H9 (cell line): ENCODE measurements around the gene RGS2. TPM values are rescaled to one million over a fixed set of nuclear protein-coding genes. Genes with fewer than 3 reads are reported as not detected.

ENCODE experiments used
- DNase-seq: peaks from one replicate; pipeline ENCODE4 v3.0.0-alpha.2; 2017
- H2AFZ ChIP-seq: one replicate; pipeline ENCODE4 v1.6.1; 2013; ENCODE audit warnings: mild to moderate bottlenecking, low read length, control low read depth, moderate library complexity
- H2AK5ac ChIP-seq: 2 replicates; pipeline ENCODE4 v1.6.1; 2013; ENCODE audit warnings: low read length, control low read depth, mixed read lengths; ENCODE audit not compliant: insufficient read length
- H2BK120ac ChIP-seq: one replicate; pipeline ENCODE4 v1.6.1; 2013; ENCODE audit warnings: low read depth, mild to moderate bottlenecking, low read length, control low read depth, inconsistent platforms; ENCODE audit not compliant: poor library complexity, severe bottlenecking
- H2BK12ac ChIP-seq: 2 replicates; pipeline ENCODE4 v1.6.1; 2013; ENCODE audit warnings: low read length, control low read depth, mixed read lengths, low read depth; ENCODE audit not compliant: insufficient read length
- H2BK15ac ChIP-seq: 2 replicates; pipeline ENCODE4 v1.6.1; 2013; ENCODE audit warnings: low read depth, low read length, control low read depth
- H2BK20ac ChIP-seq: one replicate; pipeline ENCODE4 v1.6.1; 2013; ENCODE audit warnings: low read depth, mild to moderate bottlenecking, low read length, control low read depth, inconsistent platforms; ENCODE audit not compliant: poor library complexity, severe bottlenecking
- H2BK5ac ChIP-seq: 2 replicates; pipeline ENCODE4 v1.6.1; 2013; ENCODE audit warnings: low read length, control low read depth, mixed read lengths; ENCODE audit not compliant: insufficient read length
- H3K14ac ChIP-seq: 2 replicates; pipeline ENCODE4 v1.6.1; 2013; ENCODE audit warnings: low read length, control low read depth; ENCODE audit not compliant: insufficient read depth
- H3K18ac ChIP-seq: 2 replicates; pipeline ENCODE4 v1.6.1; 2013; ENCODE audit warnings: low read depth, mild to moderate bottlenecking, mixed read lengths, low read length, control low read depth; ENCODE audit not compliant: insufficient read length
- H3K23ac ChIP-seq: 2 replicates; pipeline ENCODE4 v1.6.1; 2013; ENCODE audit warnings: low read length, control low read depth, mixed read lengths, low read depth; ENCODE audit not compliant: insufficient read length
- H3K23me2 ChIP-seq: 2 replicates; pipeline ENCODE4 v1.6.1; 2013; ENCODE audit warnings: low read depth, mild to moderate bottlenecking, mixed read lengths, low read length, control low read depth; ENCODE audit not compliant: insufficient read length, poor library complexity, severe bottlenecking
- H3K27ac ChIP-seq: 2 replicates; pipeline ENCODE4 v1.5.1; 2013; ENCODE audit warnings: low read length, control low read depth, mixed read lengths, low read depth; ENCODE audit not compliant: insufficient read length
- H3K27me3 ChIP-seq: 2 replicates; pipeline ENCODE4 v1.6.1; 2013; ENCODE audit warnings: low read length, control low read depth, inconsistent platforms; ENCODE audit not compliant: insufficient read depth
- H3K4ac ChIP-seq: 2 replicates; pipeline ENCODE4 v1.6.1; 2013; ENCODE audit warnings: low read depth, mild to moderate bottlenecking, control low read depth, inconsistent platforms, low read length, moderate library complexity
- H3K4me1 ChIP-seq: 2 replicates; pipeline ENCODE4 v1.6.1; 2013; ENCODE audit warnings: low read length, control low read depth, inconsistent platforms; ENCODE audit not compliant: insufficient read depth
- H3K4me2 ChIP-seq: 2 replicates; pipeline ENCODE4 v1.6.1; 2013; ENCODE audit warnings: low read length, control low read depth, mixed read lengths; ENCODE audit not compliant: insufficient read length, insufficient read depth
- H3K56ac ChIP-seq: 2 replicates; pipeline ENCODE4 v1.6.1; 2013; ENCODE audit warnings: low read depth, mild to moderate bottlenecking, mixed read lengths, low read length, control low read depth; ENCODE audit not compliant: insufficient read length
- H3K79me1 ChIP-seq: 2 replicates; pipeline ENCODE4 v1.6.1; 2013; ENCODE audit warnings: low read depth, mild to moderate bottlenecking, moderate library complexity, low read length, control low read depth, inconsistent platforms; ENCODE audit not compliant: insufficient read depth, poor library complexity, severe bottlenecking
- H3K79me2 ChIP-seq: 2 replicates; pipeline ENCODE4 v1.6.1; 2013; ENCODE audit warnings: low read length, control low read depth, inconsistent platforms; ENCODE audit not compliant: insufficient read depth
- H3K9ac ChIP-seq: 2 replicates; pipeline ENCODE4 v1.6.1; 2013; ENCODE audit warnings: low read length, control low read depth, mixed read lengths; ENCODE audit not compliant: insufficient read length; ENCODE audit errors: extremely low read depth
- H3K9me3 ChIP-seq: one replicate; pipeline ENCODE4 v1.6.1; 2013; ENCODE audit warnings: low read depth, low read length, inconsistent platforms; ENCODE audit not compliant: control insufficient read depth
- H3T11ph ChIP-seq: one replicate; pipeline ENCODE4 v1.6.1; 2013; ENCODE audit warnings: mild to moderate bottlenecking, low read length, control low read depth, inconsistent platforms
- H4K20me1 ChIP-seq: one replicate; pipeline ENCODE4 v1.6.1; 2013; ENCODE audit not compliant: control insufficient read depth, insufficient read length, insufficient read depth
- H4K5ac ChIP-seq: 2 replicates; pipeline ENCODE4 v1.6.1; 2013; ENCODE audit warnings: low read depth, mild to moderate bottlenecking, mixed read lengths, low read length, control low read depth; ENCODE audit not compliant: insufficient read length
- H4K8ac ChIP-seq: replicated peaks from 2 replicates; pipeline ENCODE4 v1.6.1; 2013; ENCODE audit warnings: low read length, control low read depth, mixed read lengths, low read depth; ENCODE audit not compliant: insufficient read length
- H4K91ac ChIP-seq: 2 replicates; pipeline ENCODE4 v1.6.1; 2013; ENCODE audit warnings: low read depth, mild to moderate bottlenecking, moderate library complexity, mixed read lengths, low read length, control low read depth; ENCODE audit not compliant: insufficient read length
- H3K27ac Mint-ChIP-seq, 3 experiments: 2 replicates in 2 of 3; 3 replicates in 1 of 3; pipeline ENCODE4 v1.8.0; 2020 to 2021; ENCODE audit warnings: mixed read lengths in 3 of 3, mild to moderate bottlenecking in 1 of 3, moderate library complexity in 1 of 3
- H3K27me3 Mint-ChIP-seq: 2 replicates; pipeline ENCODE4 v1.8.0; 2021; ENCODE audit warnings: low read depth, mild to moderate bottlenecking, moderate library complexity, mixed read lengths
- H3K36me3 Mint-ChIP-seq, 3 experiments: 2 replicates in 2 of 3; 3 replicates in 1 of 3; pipeline ENCODE4 v1.8.0; 2020 to 2021; ENCODE audit warnings: low read depth in 3 of 3, mixed read lengths in 3 of 3; ENCODE audit not compliant: insufficient read depth in 1 of 3
- H3K4me1 Mint-ChIP-seq, 2 experiments: 2 replicates each; pipeline ENCODE4 v1.8.0; 2020; ENCODE audit warnings: mixed read lengths in 2 of 2
- H3K4me3 Mint-ChIP-seq, 2 experiments: 2 replicates in 1 of 2; 3 replicates in 1 of 2; pipeline ENCODE4 v1.8.0; 2020 to 2021; ENCODE audit warnings: mild to moderate bottlenecking in 2 of 2, mixed read lengths in 2 of 2, moderate library complexity in 1 of 2
- H3K9me3 Mint-ChIP-seq, 2 experiments: 2 replicates in 1 of 2; 3 replicates in 1 of 2; pipeline ENCODE4 v1.8.0; 2020; ENCODE audit warnings: mild to moderate bottlenecking in 2 of 2, mixed read lengths in 2 of 2, moderate library complexity in 1 of 2
- WGBS: extraction: QIAGEN DNeasy Blood & Tissue Kit; methylation state at CpG from one replicate; pipeline ENCODE4 v1.1.7; 2013; ENCODE audit warnings: missing lambda C conversion rate, low lambda C conversion rate, mixed read lengths; ENCODE audit not compliant: insufficient read length; ENCODE audit errors: extremely low coverage; 5-methylcytosine and 5-hydroxymethylcytosine counted together
- total RNA-seq: library from RNA; stranded (reverse); gene quantifications from 2 replicates; pipeline ENCODE4 v1.2.1, GENCODE V29; 2021
- TF ChIP-seq, protein P1 (sequence below): fragments of 200-600 bp; sonication (generic); conservative IDR thresholded peaks from 3 replicates; pipeline ENCODE4 v1.8.0; 2021; ENCODE audit warnings: antibody characterized with exemption, mild to moderate bottlenecking

RGS2 gene
- total RNA-seq, 1 experiment from 2014 or later = 13.9 TPM

DNA sequence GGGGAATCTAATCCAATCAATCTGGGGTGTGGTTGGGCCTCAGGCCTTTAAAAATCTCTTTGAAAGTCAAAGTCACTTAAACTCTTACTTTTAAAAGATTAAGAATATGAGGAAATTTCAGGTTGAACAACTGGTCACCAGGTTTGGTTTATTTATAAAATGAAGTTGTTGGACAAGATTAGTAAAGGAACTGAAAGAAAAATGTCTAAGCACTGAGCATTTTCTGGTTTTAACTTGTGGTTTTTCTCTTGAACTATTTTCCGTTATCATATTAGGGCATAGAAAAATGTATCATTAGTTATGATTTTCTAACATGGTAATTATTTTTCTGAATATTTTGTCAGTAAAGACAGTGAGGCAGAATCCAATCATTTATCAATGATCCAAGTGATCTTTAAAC is 49.6 kb downstream of the RGS2 start:
- H2BK120ac ChIP-seq = no peak overlapping the region
- no peak overlapping the region for H3K9ac ChIP-seq
- no peaks in the 10 kb centered on the region for H4K20me1 ChIP-seq
- WGBS = no CpG with 5 or more reads among the region's 1 CpG
- Mint-ChIP-seq H3K4me3 (no peak overlapping the region), H3K4me1 (peaks cover 6 to 7% of the 10 kb centered on the region in 2 experiments; a peak in 3 of 4 replicates), H3K9me3 (peaks cover 2 to 3% of the 10 kb centered on the region in 2 experiments; a peak in 2 of 5 replicates), H3K27me3 (no peaks in the 10 kb centered on the region; the same call in 1 of the 2 replicates), H3K36me3 (peaks cover 0 to 2% (median 0%) of the 10 kb centered on the region in 3 experiments; a peak in 3 of 7 replicates), H3K27ac (no peak overlapping the region)
- H4K5ac ChIP-seq = no peak overlapping the region
- no peak overlapping the region for H2BK12ac ChIP-seq
- H2BK20ac ChIP-seq = no peak overlapping the region
- no peak overlapping the region for H2BK15ac ChIP-seq
- no peak overlapping the region for H2AK5ac ChIP-seq
- H3K9me3 ChIP-seq = no peaks in the 10 kb centered on the region
- no peaks in the 10 kb centered on the region for H3K79me1 ChIP-seq
- no peak overlapping the region for H3K23ac ChIP-seq
- no peak overlapping the region for H3T11ph ChIP-seq
- H3K27me3 ChIP-seq = no peaks in the 10 kb centered on the region
- peaks cover 2% of the 10 kb centered on the region; the same call in 1 of the 2 replicates for H3K4me1 ChIP-seq
- no peak overlapping the region for H2AFZ ChIP-seq
- H3K56ac ChIP-seq = no peak overlapping the region
- no peak overlapping the region for H3K18ac ChIP-seq
- no peak overlapping the region for H4K8ac ChIP-seq
- no peak overlapping the region for H4K91ac ChIP-seq
- no peak for DNase-seq
- no peak overlapping the region for H3K27ac ChIP-seq
- H3K4ac ChIP-seq = no peak overlapping the region
- H3K14ac ChIP-seq = no peak overlapping the region
- H3K79me2 ChIP-seq = no peaks in the 10 kb centered on the region
- H3K4me2 ChIP-seq = no peak overlapping the region
- no peak overlapping the region for H2BK5ac ChIP-seq
- TF ChIP-seq, protein P1, sequence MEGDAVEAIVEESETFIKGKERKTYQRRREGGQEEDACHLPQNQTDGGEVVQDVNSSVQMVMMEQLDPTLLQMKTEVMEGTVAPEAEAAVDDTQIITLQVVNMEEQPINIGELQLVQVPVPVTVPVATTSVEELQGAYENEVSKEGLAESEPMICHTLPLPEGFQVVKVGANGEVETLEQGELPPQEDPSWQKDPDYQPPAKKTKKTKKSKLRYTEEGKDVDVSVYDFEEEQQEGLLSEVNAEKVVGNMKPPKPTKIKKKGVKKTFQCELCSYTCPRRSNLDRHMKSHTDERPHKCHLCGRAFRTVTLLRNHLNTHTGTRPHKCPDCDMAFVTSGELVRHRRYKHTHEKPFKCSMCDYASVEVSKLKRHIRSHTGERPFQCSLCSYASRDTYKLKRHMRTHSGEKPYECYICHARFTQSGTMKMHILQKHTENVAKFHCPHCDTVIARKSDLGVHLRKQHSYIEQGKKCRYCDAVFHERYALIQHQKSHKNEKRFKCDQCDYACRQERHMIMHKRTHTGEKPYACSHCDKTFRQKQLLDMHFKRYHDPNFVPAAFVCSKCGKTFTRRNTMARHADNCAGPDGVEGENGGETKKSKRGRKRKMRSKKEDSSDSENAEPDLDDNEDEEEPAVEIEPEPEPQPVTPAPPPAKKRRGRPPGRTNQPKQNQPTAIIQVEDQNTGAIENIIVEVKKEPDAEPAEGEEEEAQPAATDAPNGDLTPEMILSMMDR = no peak
- H3K23me2 ChIP-seq = no peaks in the 10 kb centered on the region
